ENCODE measurements around the gene CYP26A1. TPM values are rescaled to one million over a fixed set of nuclear protein-coding genes. Genes with fewer than 3 reads are reported as not detected.

CYP26A1 gene
- total and polyA plus RNA-seq, 2 experiments from 2014 or later: not detected

DNA sequence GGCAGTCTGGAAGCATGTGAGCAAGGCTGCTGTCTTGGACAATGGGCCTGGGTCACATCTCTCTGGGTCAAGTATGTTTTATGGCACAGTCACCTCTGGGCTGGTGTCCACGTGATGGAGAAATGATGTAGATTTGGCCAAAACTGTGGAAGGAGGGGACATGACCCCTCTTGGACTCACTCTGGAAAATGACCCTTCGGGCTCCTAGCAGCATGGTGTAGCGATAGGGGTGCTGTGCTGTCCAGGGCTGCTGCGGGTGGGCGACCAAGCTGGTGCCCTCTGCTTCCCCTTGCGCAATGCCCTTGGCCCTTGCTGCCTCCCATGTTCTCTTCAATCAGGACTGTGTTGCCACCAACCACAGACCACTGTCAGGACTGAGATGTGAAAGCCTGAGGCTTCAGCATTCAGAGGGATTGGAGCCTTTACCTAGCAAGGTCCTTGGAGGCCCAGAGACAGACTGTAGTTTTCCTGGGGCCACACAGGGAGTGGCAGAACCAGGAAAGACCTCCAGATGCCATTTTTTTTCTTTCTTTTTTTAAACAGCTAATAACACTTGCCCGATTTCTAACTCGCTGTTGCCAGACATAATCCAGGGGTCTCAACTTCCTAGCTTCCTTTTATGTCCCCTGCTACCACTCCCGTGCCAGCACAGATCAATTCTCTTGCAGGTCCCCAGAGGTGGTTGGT, 6.1 kb downstream of the CYP26A1 start:
- Histone ChIP-seq H3K9me3 (ENCODE audit: low read depth) (no peaks in the 10 kb centered on the region), H4K20me1 (ENCODE audit: insufficient read depth) (no peaks in the 10 kb centered on the region), H3K9me2 (ENCODE audit: insufficient read depth) (no peaks in the 10 kb centered on the region), H3K4me3 (peak overlapping the region; percentile 53), H3K27me3 (replicated peaks; ENCODE audit: insufficient read depth) (peaks cover 32% of the 10 kb centered on the region), H3K27ac (no peak overlapping the region), H3K79me2 (ENCODE audit: insufficient read depth) (no peaks in the 10 kb centered on the region), H2AFZ (peak overlapping the region; percentile 73), H3F3A (ENCODE audit: insufficient read depth) (no peaks in the 10 kb centered on the region), H3K4me1 (ENCODE audit: insufficient read depth) (peaks cover 3% of the 10 kb centered on the region; the same call in 1 of the 2 replicates), H3K9ac (no peak overlapping the region), H3K36me3 (ENCODE audit: low read depth) (no peaks in the 10 kb centered on the region), H3K4me2 (ENCODE audit: unreplicated experiment) (peak overlapping the region; percentile 80)
- in situ Hi-C loops (cut with MboI): loop anchor here (25.0 kb wide), 1 partner anchor 432 kb away; no protein-coding TSS in a partner anchor
- 49 to 50% methylated on average over 9 of the region's 9 CpGs for WGBS, 2 experiments (ENCODE audit: low coverage in 1 of 2, low lambda C conversion rate in 2 of 2, missing lambda C conversion rate in 2 of 2)
- no peak for DNase-seq
- TF ChIP-seq EZH2phosphoT487 (IDR thresholded peaks at IDR 0.05; ENCODE audit: insufficient read depth, low read depth): no peak
- no peak for TF ChIP-seq EZH2 (IDR thresholded peaks at IDR 0.05; ENCODE audit: insufficient read depth, poor library complexity, severe bottlenecking)

DNA sequence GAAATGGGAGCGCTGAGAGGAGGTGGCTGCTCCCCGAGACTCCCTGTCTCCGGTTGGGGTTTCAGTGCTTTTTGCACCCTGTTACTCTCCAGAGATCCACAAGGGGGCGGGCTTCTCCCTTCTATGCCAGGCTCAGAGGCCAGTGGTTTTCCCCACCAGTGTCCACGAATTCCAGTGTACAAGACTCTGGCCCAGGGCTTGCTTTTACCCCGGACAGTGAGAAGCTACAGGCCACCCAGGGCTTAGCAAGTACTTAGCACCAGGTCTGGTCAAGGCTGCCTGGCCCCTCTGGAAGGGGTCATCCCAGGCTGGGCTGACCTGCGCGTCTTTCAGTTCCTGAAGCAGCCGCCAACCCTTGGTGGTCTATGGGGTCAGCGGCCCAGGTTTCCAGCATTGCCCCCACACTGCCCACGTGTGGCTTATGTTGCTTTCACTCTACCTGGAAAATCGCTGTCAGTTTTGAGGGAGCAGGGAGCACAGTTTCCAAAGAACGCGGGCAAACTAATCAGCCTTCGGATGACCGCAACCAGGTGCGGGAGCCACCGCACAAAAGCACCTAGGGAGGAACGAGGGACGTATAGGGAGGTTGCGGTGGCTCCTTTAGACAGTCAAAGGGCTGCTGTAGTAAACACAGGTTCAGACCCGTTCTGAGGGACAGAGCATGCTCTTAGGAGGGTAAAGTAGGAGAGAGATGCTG, 6.8 kb downstream of the CYP26A1 start:
- Histone ChIP-seq H4K20me1 (ENCODE audit: insufficient read depth) (no peaks in the 10 kb centered on the region), H3K4me3 (peak overlapping the region; percentile 53), H3K27me3 (replicated peaks; ENCODE audit: insufficient read depth) (peaks cover 25% of the 10 kb centered on the region), H3K9ac (no peak overlapping the region), H3K9me3 (ENCODE audit: low read depth) (no peaks in the 10 kb centered on the region), H2AFZ (peak overlapping the region; percentile 73), H3F3A (ENCODE audit: insufficient read depth) (no peaks in the 10 kb centered on the region), H3K79me2 (ENCODE audit: insufficient read depth) (no peaks in the 10 kb centered on the region), H3K4me2 (ENCODE audit: unreplicated experiment) (peak overlapping the region; percentile 80), H3K4me1 (ENCODE audit: insufficient read depth) (peaks cover 3% of the 10 kb centered on the region; the same call in 1 of the 2 replicates), H3K36me3 (ENCODE audit: low read depth) (no peaks in the 10 kb centered on the region), H3K9me2 (ENCODE audit: insufficient read depth) (no peaks in the 10 kb centered on the region), H3K27ac (no peak overlapping the region)
- TF ChIP-seq EZH2phosphoT487 (IDR thresholded peaks at IDR 0.05; ENCODE audit: insufficient read depth, low read depth): no peak
- no peak for TF ChIP-seq EZH2 (IDR thresholded peaks at IDR 0.05; ENCODE audit: insufficient read depth, poor library complexity, severe bottlenecking)
- WGBS, 2 experiments (ENCODE audit: low coverage in 1 of 2, low lambda C conversion rate in 2 of 2, missing lambda C conversion rate in 2 of 2): 53 to 54% methylated on average over 22 of the region's 22 CpGs
- in situ Hi-C loops (cut with MboI): loop anchor here (25.0 kb wide), 1 partner anchor 432 kb away; no protein-coding TSS in a partner anchor
- DNase-seq: peak; percentile 66

DNA sequence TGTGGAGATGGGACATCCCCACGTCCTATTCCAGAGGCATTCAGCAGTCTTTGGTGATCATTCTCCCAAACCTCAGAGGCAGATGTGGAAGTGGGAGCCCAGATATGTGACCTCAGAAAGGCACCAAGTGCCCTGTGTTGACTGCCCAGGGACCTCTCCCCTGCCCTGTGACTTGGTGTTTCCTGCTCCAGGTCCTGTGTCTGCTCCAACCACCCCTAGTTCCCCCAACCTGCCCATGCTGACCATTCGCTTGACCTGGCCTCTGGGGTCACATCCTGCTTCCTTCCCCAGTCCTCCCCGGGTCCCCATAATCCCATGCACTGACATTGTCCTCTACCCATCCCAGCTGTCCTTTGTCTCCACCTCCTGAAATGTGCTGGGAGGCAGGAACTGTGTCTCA, 7.6 kb downstream of the CYP26A1 start:
- H3K27ac ChIP-seq: no peak overlapping the region
- no peaks in the 10 kb centered on the region for H3K9me2 ChIP-seq (ENCODE audit: insufficient read depth)
- no peaks in the 10 kb centered on the region for H3K79me2 ChIP-seq (ENCODE audit: insufficient read depth)
- DNase-seq: no peak
- no peak overlapping the region for H3K4me2 ChIP-seq (ENCODE audit: unreplicated experiment)
- no peaks in the 10 kb centered on the region for H4K20me1 ChIP-seq (ENCODE audit: insufficient read depth)
- H3K4me3 ChIP-seq: no peak overlapping the region
- WGBS, 2 experiments (ENCODE audit: low coverage in 1 of 2, low lambda C conversion rate in 2 of 2, missing lambda C conversion rate in 2 of 2): 55 to 59% methylated on average over 3 of the region's 3 CpGs
- no peak overlapping the region for H2AFZ ChIP-seq
- H3K9ac ChIP-seq: no peak overlapping the region
- TF ChIP-seq EZH2phosphoT487 (IDR thresholded peaks at IDR 0.05; ENCODE audit: insufficient read depth, low read depth) (no peak), EZH2 (IDR thresholded peaks at IDR 0.05; ENCODE audit: insufficient read depth, poor library complexity, severe bottlenecking) (no peak)
- H3K4me1 ChIP-seq (ENCODE audit: insufficient read depth): peaks cover 3% of the 10 kb centered on the region; the same call in 1 of the 2 replicates
- H3F3A ChIP-seq (ENCODE audit: insufficient read depth): no peaks in the 10 kb centered on the region
- H3K36me3 ChIP-seq (ENCODE audit: low read depth): no peaks in the 10 kb centered on the region
- peaks cover 18% of the 10 kb centered on the region for H3K27me3 ChIP-seq (replicated peaks; ENCODE audit: insufficient read depth)
- H3K9me3 ChIP-seq (ENCODE audit: low read depth): no peaks in the 10 kb centered on the region
- in situ Hi-C loops (cut with MboI): loop anchor here (25.0 kb wide), 1 partner anchor 431 kb away; no protein-coding TSS in a partner anchor

GRCh38 chr10:93081834-93082233, 8.1 kb downstream of the CYP26A1 start:
- in situ Hi-C loops (cut with MboI): loop anchor here (25.0 kb wide), 1 partner anchor 430 kb away; no protein-coding TSS in a partner anchor
- Histone ChIP-seq H3K79me2 (ENCODE audit: insufficient read depth) (no peaks in the 10 kb centered on the region), H3K4me2 (ENCODE audit: unreplicated experiment) (no peak overlapping the region), H3K4me1 (ENCODE audit: insufficient read depth) (peaks cover 3% of the 10 kb centered on the region; the same call in 1 of the 2 replicates), H2AFZ (no peak overlapping the region), H3K27me3 (replicated peaks; ENCODE audit: insufficient read depth) (peaks cover 15% of the 10 kb centered on the region), H4K20me1 (ENCODE audit: insufficient read depth) (no peaks in the 10 kb centered on the region), H3K27ac (no peak overlapping the region), H3K36me3 (ENCODE audit: low read depth) (no peaks in the 10 kb centered on the region), H3K4me3 (no peak overlapping the region), H3K9me2 (ENCODE audit: insufficient read depth) (no peaks in the 10 kb centered on the region), H3K9ac (no peak overlapping the region), H3K9me3 (ENCODE audit: low read depth) (no peaks in the 10 kb centered on the region), H3F3A (ENCODE audit: insufficient read depth) (no peaks in the 10 kb centered on the region)
- TF ChIP-seq EZH2 (IDR thresholded peaks at IDR 0.05; ENCODE audit: insufficient read depth, poor library complexity, severe bottlenecking): no peak
- no peak for DNase-seq
- 70 to 71% methylated on average over 10 of the region's 10 CpGs for WGBS, 2 experiments (ENCODE audit: low coverage in 1 of 2, low lambda C conversion rate in 2 of 2, missing lambda C conversion rate in 2 of 2)
